Measurements from ENCODE around the gene PSME4.
"Not testable (repeated sequence)": the region's sequence is repeated elsewhere in the genome, so short reads cannot be mapped to it uniquely, and the experiment has no call there.

Gene PSME4

GRCh38 chr2:53886406-53887280 lies 84.2 kb downstream of the PSME4 start:
- DNase-seq = no peak

GRCh38 chr2:53884883-53885282 lies 85.9 kb downstream of the PSME4 start:
- no peak for DNase-seq

GRCh38 chr2:53881986-53882385 lies 88.8 kb downstream of the PSME4 start:
- DNase-seq = no peak

GRCh38 chr2:53881360-53881759 lies 89.4 kb downstream of the PSME4 start:
- no peak for DNase-seq

- DNase-seq = no peak
Observed at GRCh38 chr2:53880756-53881155, 90.0 kb downstream of the PSME4 start.

GRCh38 chr2:53877556-53877955 lies 93.2 kb downstream of the PSME4 start:
- DNase-seq = no peak

GRCh38 chr2:53877112-53877511 lies 93.7 kb downstream of the PSME4 start:
- DNase-seq = no peak

- no peak for DNase-seq
Observed at GRCh38 chr2:53874401-53874950, 96.3 kb downstream of the PSME4 start.

- no peak for DNase-seq
Observed at GRCh38 chr2:53867773-53868172, 103.0 kb downstream of the PSME4 start.

GRCh38 chr2:53867169-53867568 lies 103.6 kb downstream of the PSME4 start:
- no peak for DNase-seq

GRCh38 chr2:53865962-53866361 lies 104.8 kb downstream of the PSME4 start:
- no peak for DNase-seq

GRCh38 chr2:53865264-53865663 lies 105.5 kb downstream of the PSME4 start:
- DNase-seq = no peak

- no peak for DNase-seq
Observed at GRCh38 chr2:53863538-53864227, 107.1 kb downstream of the PSME4 start.

GRCh38 chr2:53861824-53862223 lies 109.0 kb downstream of the PSME4 start:
- DNase-seq = no peak

- DNase-seq = no peak
Observed at GRCh38 chr2:53859206-53860181, 111.3 kb downstream of the PSME4 start, which contains the start of gene GPR75. Gene GPR75 (minus strand): TSS chr2:53859967. CDS start chr2:53854756, 5,211 bp downstream.

- DNase-seq = no peak
Observed at GRCh38 chr2:53856272-53856671, 114.5 kb downstream of the PSME4 start.

GRCh38 chr2:53854678-53855077 lies 116.1 kb downstream of the PSME4 start:
- DNase-seq = no peak

- no peak for DNase-seq
Observed at GRCh38 chr2:53852532-53852931, 118.3 kb downstream of the PSME4 start.

GRCh38 chr2:53851052-53851757 lies 119.6 kb downstream of the PSME4 start:
- DNase-seq = not testable (repeated sequence)

GRCh38 chr2:53848062-53848461 lies 122.7 kb downstream of the PSME4 start:
- DNase-seq = no peak

GRCh38 chr2:53843595-53843994 lies 127.2 kb downstream of the PSME4 start:
- no peak for DNase-seq

GRCh38 chr2:53842891-53843290 lies 127.9 kb downstream of the PSME4 start:
- DNase-seq = no peak
